GM12864 (cell line): ENCODE data around the gene ZNF384.

ENCODE experiments used
- DNase-seq: peaks from one replicate; pipeline ENCODE4 v3.0.0-alpha.2; 2011; ENCODE audit warnings: low read depth
- H3K4me3 ChIP-seq: 2 replicates; pipeline ENCODE4 v1.5.1; 2011; ENCODE audit warnings: mild to moderate bottlenecking, low read depth, low read length, control low read depth
- TF ChIP-seq, protein P1 (sequence below): IDR thresholded peaks from 2 replicates; pipeline ENCODE4 v1.5.1; 2011; ENCODE audit warnings: low read depth, mild to moderate bottlenecking, moderate library complexity, low read length, control low read depth, inconsistent platforms; ENCODE audit errors: missing control alignments

ZNF384 gene

DNA sequence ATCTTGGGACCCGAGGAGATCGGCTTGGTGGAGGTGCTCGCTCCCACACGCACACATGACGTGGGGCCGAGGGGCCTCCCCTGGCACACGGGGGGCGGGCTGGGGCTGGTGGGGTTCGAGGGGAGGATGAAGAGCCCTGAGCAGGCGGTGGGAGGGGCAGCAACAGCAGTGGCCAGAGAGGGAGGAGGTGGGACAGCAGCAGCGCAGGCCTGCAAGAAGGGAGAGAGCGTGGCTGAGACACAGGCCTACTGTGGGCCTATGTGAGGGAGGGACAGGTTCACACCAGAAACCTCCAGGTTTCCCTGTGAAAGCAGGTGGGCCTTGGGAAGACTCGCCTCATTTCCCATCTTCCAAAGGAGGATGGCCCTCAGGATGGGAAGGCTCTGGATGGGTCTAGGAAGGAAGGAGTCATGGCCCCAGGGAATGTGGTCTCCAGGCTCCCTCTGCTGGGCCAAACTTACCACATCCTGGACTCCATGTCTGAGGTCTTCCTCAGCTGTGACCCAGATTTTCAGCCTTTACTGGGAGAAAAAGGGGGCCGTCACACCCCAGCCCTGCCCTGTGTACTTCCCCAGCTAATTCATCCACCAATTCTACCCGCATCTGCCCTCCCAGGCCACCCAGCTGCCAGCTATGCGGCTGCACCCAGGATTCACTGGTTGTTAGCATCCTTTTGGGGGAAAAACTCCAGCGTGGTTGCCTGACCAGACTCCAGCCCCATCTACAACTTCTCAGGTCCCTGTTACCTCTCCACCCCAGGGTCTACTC is 8.6 kb upstream of the ZNF384 start:
- TF ChIP-seq, protein P1, sequence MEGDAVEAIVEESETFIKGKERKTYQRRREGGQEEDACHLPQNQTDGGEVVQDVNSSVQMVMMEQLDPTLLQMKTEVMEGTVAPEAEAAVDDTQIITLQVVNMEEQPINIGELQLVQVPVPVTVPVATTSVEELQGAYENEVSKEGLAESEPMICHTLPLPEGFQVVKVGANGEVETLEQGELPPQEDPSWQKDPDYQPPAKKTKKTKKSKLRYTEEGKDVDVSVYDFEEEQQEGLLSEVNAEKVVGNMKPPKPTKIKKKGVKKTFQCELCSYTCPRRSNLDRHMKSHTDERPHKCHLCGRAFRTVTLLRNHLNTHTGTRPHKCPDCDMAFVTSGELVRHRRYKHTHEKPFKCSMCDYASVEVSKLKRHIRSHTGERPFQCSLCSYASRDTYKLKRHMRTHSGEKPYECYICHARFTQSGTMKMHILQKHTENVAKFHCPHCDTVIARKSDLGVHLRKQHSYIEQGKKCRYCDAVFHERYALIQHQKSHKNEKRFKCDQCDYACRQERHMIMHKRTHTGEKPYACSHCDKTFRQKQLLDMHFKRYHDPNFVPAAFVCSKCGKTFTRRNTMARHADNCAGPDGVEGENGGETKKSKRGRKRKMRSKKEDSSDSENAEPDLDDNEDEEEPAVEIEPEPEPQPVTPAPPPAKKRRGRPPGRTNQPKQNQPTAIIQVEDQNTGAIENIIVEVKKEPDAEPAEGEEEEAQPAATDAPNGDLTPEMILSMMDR: peak; percentile 59
- no peak for DNase-seq
- no peak overlapping the region for H3K4me3 ChIP-seq

DNA sequence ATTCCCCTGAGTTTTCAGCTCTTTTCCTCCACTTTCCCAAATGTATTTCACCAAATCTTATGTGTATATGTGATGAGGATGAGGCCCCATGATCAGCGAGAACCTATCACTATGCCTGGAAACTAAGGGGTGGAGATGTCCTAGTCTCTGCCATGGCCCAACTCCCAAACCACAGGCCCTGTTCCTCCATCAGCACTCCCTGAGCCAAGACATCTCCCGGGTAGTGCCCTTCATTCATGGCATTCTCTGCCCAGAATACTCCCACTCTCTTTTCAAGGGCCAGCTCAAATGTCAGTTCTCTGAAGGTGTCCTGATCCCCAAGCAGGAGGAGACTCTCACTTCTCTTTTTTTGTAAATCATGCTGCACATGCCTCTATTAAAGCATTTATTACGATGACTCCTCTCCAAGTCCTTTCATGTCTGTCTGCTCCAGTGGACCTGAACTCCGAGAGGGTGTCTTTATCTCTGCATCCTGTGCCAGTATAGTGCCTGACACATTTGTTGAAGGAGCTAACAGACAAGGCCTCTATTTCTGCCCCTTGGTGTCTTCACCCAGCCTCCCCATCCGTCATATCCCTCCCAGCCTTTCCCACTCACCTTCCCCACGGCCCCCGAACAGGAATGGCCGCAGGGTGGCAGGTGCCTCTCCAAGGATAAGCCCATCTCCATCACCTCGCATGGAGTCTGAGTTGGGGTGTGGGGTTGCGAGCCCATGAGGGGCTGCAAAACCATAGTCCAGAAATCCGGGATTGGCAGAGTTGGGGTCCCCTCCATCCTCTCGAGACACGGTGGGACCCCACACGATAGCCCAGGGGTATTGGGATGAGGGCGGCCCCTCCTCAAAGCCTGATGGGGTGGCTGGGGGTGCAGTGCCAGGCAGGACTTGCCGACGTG is 7.8 kb upstream of the ZNF384 start:
- peak; percentile 18 for DNase-seq
- no peak overlapping the region for H3K4me3 ChIP-seq
- TF ChIP-seq, protein P1: no peak

GRCh38 chr12:6695313-6696045 is 6.3 kb upstream of the ZNF384 start:
- no peak for DNase-seq
- no peak overlapping the region for H3K4me3 ChIP-seq
- TF ChIP-seq, protein P1: no peak

GRCh38 chr12:6694701-6695100 is 5.5 kb upstream of the ZNF384 start:
- no peak for DNase-seq
- TF ChIP-seq, protein P1: no peak
- H3K4me3 ChIP-seq: no peak overlapping the region

- no peak for DNase-seq
- H3K4me3 ChIP-seq: no peak overlapping the region
- TF ChIP-seq, protein P1: no peak
Observed at GRCh38 chr12:6693832-6694355, 4.7 kb upstream of the ZNF384 start.

DNA sequence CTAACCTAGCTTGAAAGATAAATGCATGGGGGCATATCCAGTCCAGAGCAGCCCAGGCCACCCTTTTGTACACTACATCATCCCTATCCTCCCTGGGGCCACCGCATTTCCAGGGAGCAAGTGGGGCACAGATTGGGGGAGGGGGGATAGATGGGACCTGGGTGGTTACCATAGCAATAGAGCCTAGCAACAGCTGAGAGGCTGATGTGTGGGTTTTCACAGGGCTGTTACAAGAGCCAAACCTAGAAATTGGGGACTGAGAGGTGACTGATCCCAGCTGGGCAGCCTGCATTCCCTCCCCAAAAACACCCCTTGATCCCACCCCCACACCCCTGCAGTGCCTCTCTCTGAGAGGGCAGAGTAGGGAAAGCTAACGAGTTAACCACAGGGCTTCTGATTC is 3.7 kb upstream of the ZNF384 start:
- TF ChIP-seq, protein P1: no peak
- DNase-seq: no peak
- H3K4me3 ChIP-seq: no peak overlapping the region
